ENCODE measurements around the gene SULT4A1.

- TF ChIP-seq CTCF (IDR thresholded peaks at IDR 0.05) (no peak), POLR2A (IDR thresholded peaks at IDR 0.05) (no peak)
Observed at GRCh38 chr22:43835736-43836135, 26.6 kb downstream of the SULT4A1 start.
